Gastrocnemius medialis (tissue), 4 donors: ENCODE results near the gene CWH43.

Source experiments
- CTCF ChIP-seq, 5 experiments: fragments of 450-650 bp in 3 of 5; fragments of 200-600 bp in 2 of 5; sonication (generic) in 2 of 5; IDR thresholded peaks in 4 of 5; conservative IDR thresholded peaks in 1 of 5; 1 replicate in 4 of 5; 2 replicates in 1 of 5; pipeline ENCODE4 v1.5.1; 2016 to 2019; ENCODE audit warnings: antibody characterized with exemption in 5 of 5, mild to moderate bottlenecking in 3 of 5, moderate library complexity in 3 of 5
- POLR2A ChIP-seq, 2 donors: fragments of 450-650 bp; IDR thresholded peaks; one replicate each; pipeline ENCODE4 v1.6.1; 2017; ENCODE audit warnings: antibody characterized with exemption in 2 of 2, mild to moderate bottlenecking in 2 of 2, moderate library complexity in 2 of 2

- TF ChIP-seq CTCF (IDR thresholded peaks at IDR 0.05 in 4 of 5, conservative IDR thresholded peaks at IDR 0.05 in 1 of 5) (no peak), POLR2A (IDR thresholded peaks at IDR 0.05) (no peak)
Measured at GRCh38 chr4:48979914-48980579, 6.0 kb upstream of the CWH43 start.
